Thoracic aorta (tissue), 2 donors: ENCODE data around the gene SPATS2L. TPM values are rescaled to one million over a fixed set of nuclear protein-coding genes. Genes with fewer than 3 reads are reported as not detected.

Experiments used
- ATAC-seq: fragments of 150-250 bp; one replicate; pipeline ENCODE4 v1.8.0; 2017; ENCODE audit warnings: low read depth; ENCODE audit not compliant: insufficient number of reproducible peaks, low FRiP score
- DNase-seq: peaks from one replicate; pipeline ENCODE4 v3.0.0-alpha.2; 2020; ENCODE audit warnings: low spot score
- H3K27ac ChIP-seq, 2 donors: fragments of 200-600 bp; sonication (generic); 1 replicate in 1 of 2; 2 replicates in 1 of 2; pipeline ENCODE4 v1.5.1; 2016; ENCODE audit warnings: mild to moderate bottlenecking in 2 of 2, moderate library complexity in 2 of 2
- H3K27me3 ChIP-seq: fragments of 200-600 bp; sonication (generic); replicated peaks from 2 replicates; pipeline ENCODE4 v1.6.0; 2016; ENCODE audit warnings: mild to moderate bottlenecking; ENCODE audit not compliant: insufficient read depth
- H3K36me3 ChIP-seq: fragments of 200-600 bp; sonication (generic); one replicate; pipeline ENCODE4 v1.5.1; 2016
- H3K4me1 ChIP-seq, 2 donors: fragments of 200-600 bp; sonication (generic); 1 replicate in 1 of 2; 2 replicates in 1 of 2; pipeline versions ENCODE4 v1.5.1 to v1.6.0; 2016; ENCODE audit warnings: low read depth in 2 of 2, mild to moderate bottlenecking in 1 of 2; ENCODE audit not compliant: control insufficient read depth in 1 of 2
- H3K4me3 ChIP-seq: fragments of 200-600 bp; sonication (generic); 2 replicates; pipeline ENCODE4 v1.5.1; 2016; ENCODE audit warnings: mild to moderate bottlenecking
- H3K9me3 ChIP-seq: fragments of 200-600 bp; sonication (generic); 2 replicates; pipeline ENCODE4 v1.5.1; 2016
- CTCF ChIP-seq: fragments of 200-600 bp; sonication (generic); IDR thresholded peaks from one replicate; pipeline ENCODE4 v1.5.1; 2019; ENCODE audit warnings: antibody characterized with exemption
- total RNA-seq, 2 donors: library from RNA; depleted of rRNA; stranded (reverse); fragments of >200 nt; gene quantifications; one replicate each; pipeline versions ENCODE4 v1.1.0 to v1.2.3, GENCODE V29; 2016

Gene SPATS2L
- total RNA-seq, 2 donors from 2014 or later, result 47.7 to 90.3 TPM

GRCh38 chr2:200426754-200427153 lies 120.3 kb downstream of the SPATS2L start:
- TF ChIP-seq CTCF, result no peak
- H3K36me3 ChIP-seq, result no peaks in the 10 kb centered on the region
- H3K4me3 ChIP-seq, result no peak overlapping the region
- no peaks in the 10 kb centered on the region for H3K27me3 ChIP-seq
- H3K9me3 ChIP-seq, result no peaks in the 10 kb centered on the region
- DNase-seq (no peak), ATAC-seq (no peak)
- H3K4me1 ChIP-seq, result no peaks in the 10 kb centered on the region
- H3K27ac ChIP-seq, result no peak overlapping the region

GRCh38 chr2:200428961-200429665 lies 122.6 kb downstream of the SPATS2L start:
- Histone ChIP-seq H3K27ac (no peak overlapping the region), H3K36me3 (no peaks in the 10 kb centered on the region), H3K9me3 (no peaks in the 10 kb centered on the region), H3K27me3 (no peaks in the 10 kb centered on the region), H3K4me3 (no peak overlapping the region), H3K4me1 (no peaks in the 10 kb centered on the region)
- ATAC-seq (no peak), DNase-seq (no peak)
- TF ChIP-seq CTCF, result no peak

DNA sequence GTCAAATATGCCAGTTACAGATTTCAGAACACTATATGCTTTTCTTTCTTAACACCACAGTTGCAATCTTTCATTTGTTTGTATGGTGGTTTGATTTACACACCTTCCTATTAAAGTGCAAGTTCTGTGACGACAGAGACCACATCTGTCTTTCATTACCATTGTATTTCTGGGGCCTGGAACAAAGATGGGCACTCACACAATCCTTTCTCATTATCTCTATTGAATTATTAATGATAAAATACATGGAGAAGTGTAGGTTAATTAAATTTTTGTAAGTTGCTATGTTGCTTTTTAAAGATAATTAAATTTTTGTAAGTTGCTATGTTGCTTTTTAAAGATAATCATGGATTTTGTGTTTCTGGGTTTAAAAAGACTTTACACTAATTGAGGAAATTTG lies 123.5 kb downstream of the SPATS2L start:
- DNase-seq (no peak), ATAC-seq (no peak)
- no peaks in the 10 kb centered on the region for H3K36me3 ChIP-seq
- H3K27me3 ChIP-seq, result no peaks in the 10 kb centered on the region
- H3K27ac ChIP-seq, result no peak overlapping the region
- H3K4me1 ChIP-seq, result no peaks in the 10 kb centered on the region
- no peak overlapping the region for H3K4me3 ChIP-seq
- H3K9me3 ChIP-seq, result no peaks in the 10 kb centered on the region
- TF ChIP-seq CTCF, result no peak

DNA sequence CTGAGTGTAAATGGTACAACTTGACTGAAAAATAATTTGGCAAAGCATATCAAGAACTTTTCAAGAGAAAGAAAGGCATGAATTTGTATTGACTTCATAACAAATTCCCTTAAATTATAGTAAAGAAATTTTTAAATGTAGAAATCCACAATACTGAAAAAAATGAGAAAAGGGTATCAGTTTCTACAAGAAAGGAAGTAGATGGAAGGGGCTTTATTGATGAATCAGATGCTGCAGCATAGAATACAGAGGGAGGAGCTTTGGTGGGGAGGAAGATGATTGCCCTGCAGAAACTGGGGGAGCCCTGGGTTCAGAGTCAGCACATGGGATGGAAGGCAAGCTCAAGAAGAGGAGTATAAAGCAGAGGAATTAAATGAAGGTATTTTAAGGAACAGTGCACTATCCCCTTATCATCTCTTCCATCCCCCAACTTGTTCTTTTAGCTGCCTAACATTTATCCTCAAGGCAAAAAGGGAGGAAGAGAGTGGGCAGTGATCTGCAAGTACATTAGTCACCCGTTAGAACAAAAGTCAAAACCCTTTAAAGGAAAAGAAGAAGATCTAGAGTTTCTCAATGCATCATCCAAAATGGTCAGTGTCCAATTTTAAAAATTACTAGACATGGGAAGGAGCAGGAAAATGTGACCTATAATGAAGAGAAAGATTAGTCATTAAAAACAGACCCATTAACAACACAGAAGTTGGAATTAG lies 125.7 kb downstream of the SPATS2L start:
- Histone ChIP-seq H3K27ac (no peak overlapping the region), H3K27me3 (no peaks in the 10 kb centered on the region), H3K9me3 (no peaks in the 10 kb centered on the region), H3K36me3 (no peaks in the 10 kb centered on the region), H3K4me1 (no peaks in the 10 kb centered on the region), H3K4me3 (no peak overlapping the region)
- no peak for TF ChIP-seq CTCF
- DNase-seq, result no peak
- ATAC-seq, result no peak

GRCh38 chr2:200435379-200435778 lies 128.9 kb downstream of the SPATS2L start:
- H3K4me1 ChIP-seq, result no peaks in the 10 kb centered on the region

More at GRCh38 chr2:200435379-200435778, 128.9 kb downstream of the SPATS2L start:
- no peaks in the 10 kb centered on the region for H3K9me3 ChIP-seq
- no peaks in the 10 kb centered on the region for H3K27me3 ChIP-seq
- no peak for ATAC-seq
- no peaks in the 10 kb centered on the region for H3K36me3 ChIP-seq
- no peak for DNase-seq
- no peak overlapping the region for H3K27ac ChIP-seq
- TF ChIP-seq CTCF, result no peak
- no peak overlapping the region for H3K4me3 ChIP-seq
